B cell (primary cell): ENCODE measurements around the gene TMC1. TPM values are rescaled to one million over a fixed set of nuclear protein-coding genes. Genes with fewer than 3 reads are reported as not detected.

Experiments used
- ATAC-seq: fragments of 200-7000 bp; cut with Tn5 transposase; one replicate; pipeline ENCODE4 v1.10.0; 2021; ENCODE audit warnings: low read depth, mild to moderate bottlenecking, moderate number of reproducible peaks, moderate library complexity
- CTCF ChIA-PET: fragments of 350-600 bp; sonication (Branson Sonifier 250); formaldehyde crosslinking; loops from one replicate; lab custom pipeline; 2021; ENCODE audit warnings: antibody characterized with exemption, inconsistent platforms; lab: Charles Lee
- POLR2A ChIA-PET: fragments of 350-600 bp; sonication (Branson Sonifier 250); formaldehyde crosslinking; loops from one replicate; lab custom pipeline; 2021; ENCODE audit warnings: antibody characterized with exemption; lab: Charles Lee
- DNase-seq: peaks from one replicate; pipeline ENCODE4 v3.0.0; 2013
- H2AFZ ChIP-seq: 2 replicates; pipeline ENCODE4 v1.6.1; 2012; ENCODE audit warnings: mild to moderate bottlenecking, low read depth, low read length; ENCODE audit not compliant: insufficient read depth, poor library complexity, severe bottlenecking
- H3K27ac ChIP-seq, 2 donors: 1 replicate in 1 of 2; 2 replicates in 1 of 2; pipeline ENCODE4 v1.5.1; 2012 to 2013; ENCODE audit warnings: low read length in 2 of 2, mild to moderate bottlenecking in 2 of 2, moderate library complexity in 1 of 2
- H3K27me3 ChIP-seq, 4 experiments: fragments of 200-600 bp in 1 of 4; sonication (generic) in 1 of 4; replicated peaks in 1 of 4; 1 replicate in 2 of 4; 2 replicates in 2 of 4; pipeline versions ENCODE4 v1.6.1 to v1.7.0; 2013 to 2016; ENCODE audit warnings: low read length in 3 of 4, mild to moderate bottlenecking in 2 of 4, mixed read lengths in 1 of 4, moderate library complexity in 1 of 4; ENCODE audit not compliant: insufficient read depth in 4 of 4, control insufficient read depth in 3 of 4; ENCODE audit errors: control extremely low read depth in 1 of 4
- H3K36me3 ChIP-seq, 2 experiments: replicated peaks in 1 of 2; 1 replicate in 1 of 2; 2 replicates in 1 of 2; pipeline versions ENCODE4 v1.6.1 to v1.7.1; 2013; ENCODE audit warnings: low read length in 1 of 2; ENCODE audit not compliant: insufficient read depth in 2 of 2, control insufficient read depth in 1 of 2; ENCODE audit errors: control extremely low read depth in 1 of 2, extremely low read depth in 1 of 2
- H3K4me1 ChIP-seq, 2 donors: fragments of 200-600 bp in 1 of 2; sonication (generic) in 1 of 2; 1 replicate in 1 of 2; 2 replicates in 1 of 2; pipeline versions ENCODE4 v1.5.1 to v1.6.1; 2013 to 2017; ENCODE audit warnings: low read length in 2 of 2; ENCODE audit not compliant: control insufficient read depth in 2 of 2, insufficient read depth in 2 of 2
- H3K4me2 ChIP-seq: replicated peaks from 2 replicates; pipeline ENCODE3; 2012; ENCODE audit warnings: mild to moderate bottlenecking, low read depth, low read length; ENCODE audit not compliant: poor library complexity, severe bottlenecking
- H3K4me3 ChIP-seq, 5 experiments: fragments of 200-600 bp in 1 of 5; sonication (generic) in 1 of 5; 1 replicate in 3 of 5; 2 replicates in 2 of 5; pipeline versions ENCODE4 v1.5.1 to v1.7.0; 2011 to 2016; ENCODE audit warnings: low read length in 4 of 5, mild to moderate bottlenecking in 4 of 5, low read depth in 2 of 5, control low read depth in 1 of 5, moderate library complexity in 1 of 5; ENCODE audit not compliant: insufficient read depth in 1 of 5; ENCODE audit errors: control extremely low read depth in 1 of 5, extremely low read depth in 1 of 5
- H3K79me2 ChIP-seq: fragments of 200-600 bp; sonication (generic); one replicate; pipeline ENCODE4 v1.6.0; 2016; ENCODE audit warnings: low read length; ENCODE audit not compliant: control insufficient read depth, insufficient read depth
- H3K9ac ChIP-seq: fragments of 200-600 bp; sonication (generic); 2 replicates; pipeline ENCODE4 v1.6.1; 2017; ENCODE audit warnings: mild to moderate bottlenecking, low read length, moderate library complexity
- H3K9me3 ChIP-seq, 3 donors: one replicate each; pipeline versions ENCODE4 v1.6.1 to v1.7.1; 2013; ENCODE audit warnings: low read length in 2 of 3; ENCODE audit not compliant: control insufficient read depth in 2 of 3, insufficient read depth in 1 of 3; ENCODE audit errors: control extremely low read depth in 1 of 3
- H4K20me1 ChIP-seq: 2 replicates; pipeline ENCODE4 v1.6.0; 2012; ENCODE audit warnings: mild to moderate bottlenecking, low read length; ENCODE audit not compliant: insufficient read depth, control insufficient read depth, poor library complexity, severe bottlenecking
- H3K27ac Mint-ChIP-seq: one replicate; pipeline ENCODE4 v1.8.0; 2021; ENCODE audit warnings: mixed read lengths
- H3K27me3 Mint-ChIP-seq: one replicate; pipeline ENCODE4 v1.8.0; 2021; ENCODE audit warnings: mixed read lengths
- H3K4me1 Mint-ChIP-seq: one replicate; pipeline ENCODE4 v1.8.0; 2021; ENCODE audit warnings: mixed read lengths
- H3K4me3 Mint-ChIP-seq: one replicate; pipeline ENCODE4 v1.8.0; 2021; ENCODE audit warnings: mixed read lengths
- H3K9me3 Mint-ChIP-seq: one replicate; pipeline ENCODE4 v1.8.0; 2022; ENCODE audit warnings: mixed read lengths; ENCODE audit not compliant: insufficient read depth
- CTCF ChIP-seq: fragments of 200-600 bp; IDR thresholded peaks from one replicate; pipeline ENCODE4 v1.8.0; 2022; ENCODE audit warnings: antibody characterized with exemption, mild to moderate bottlenecking
- EZH2 ChIP-seq: IDR thresholded peaks from 2 replicates; pipeline ENCODE4 v1.6.1; 2012; ENCODE audit warnings: borderline replicate concordance, low read depth, mild to moderate bottlenecking, moderate library complexity, low read length; ENCODE audit not compliant: insufficient read depth, poor library complexity, severe bottlenecking
- WGBS: methylation state at CpG from one replicate; pipeline ENCODE4 v1.1.5; 2013; ENCODE audit warnings: missing lambda C conversion rate; ENCODE audit not compliant: insufficient coverage; 5-methylcytosine and 5-hydroxymethylcytosine counted together
- intact Hi-C: fragments of 100-400 bp; cut with micrococcal nuclease; formaldehyde crosslinking; loops from one replicate; pipeline ENCODE4 v1.10.0; 2022
- polyA plus RNA-seq: library from polyadenylated mRNA; depleted of rRNA; stranded (reverse); fragments of >200 nt; gene quantifications from 2 replicates; pipeline ENCODE4 v1.2.3, GENCODE V29; 2012
- total RNA-seq, 2 donors: library from RNA; stranded (reverse); fragments of 120-200 nt in 1 of 2; gene quantifications; 1 replicate in 1 of 2; 2 replicates in 1 of 2; pipeline versions ENCODE4 v1.2.3 to v1.2.4, GENCODE V29; 2013 to 2022

The TMC1 gene
- total and polyA plus RNA-seq, 2 donors (not counting 1 experiment from before 2014, with no cell fraction given), result not detected

GRCh38 chr9:72563806-72564205 lies 42.4 kb downstream of the TMC1 start:
- no peak overlapping the region for H3K27ac Mint-ChIP-seq
- DNase-seq (no peak), ATAC-seq (no peak)
- Histone ChIP-seq H3K9me3 (no peaks in the 10 kb centered on the region), H3K27ac (no peak overlapping the region), H3K79me2 (no peaks in the 10 kb centered on the region), H3K4me1 (no peaks in the 10 kb centered on the region), H3K27me3 (peaks cover 0 to 6% (median 0%) of the 10 kb centered on the region in 4 experiments), H3K4me2 (no peak overlapping the region), H4K20me1 (no peaks in the 10 kb centered on the region), H3K4me3 (no peak overlapping the region), H3K36me3 (no peaks in the 10 kb centered on the region), H2AFZ (no peak overlapping the region), H3K9ac (no peak overlapping the region)
- intact Hi-C loops, result no loop called here
- no peaks in the 10 kb centered on the region for H3K4me1 Mint-ChIP-seq
- no peak overlapping the region for H3K4me3 Mint-ChIP-seq
- H3K9me3 Mint-ChIP-seq, result no peaks in the 10 kb centered on the region
- H3K27me3 Mint-ChIP-seq, result peaks cover 17% of the 10 kb centered on the region
- CTCF ChIA-PET, result interaction anchor here (0.9 kb wide), 1 partner anchor 281 kb away, joined by 3 read pairs; no protein-coding TSS in a partner anchor
- 80% methylated on average over 2 of the region's 4 CpGs for WGBS
- no peak for TF ChIP-seq CTCF
- no peak for TF ChIP-seq EZH2
- POLR2A ChIA-PET, result no interaction called here

GRCh38 chr9:72564479-72565281 lies 43.3 kb downstream of the TMC1 start:
- Histone ChIP-seq H4K20me1 (no peaks in the 10 kb centered on the region), H3K79me2 (no peaks in the 10 kb centered on the region), H3K4me2 (no peak overlapping the region), H3K27ac (no peak overlapping the region), H2AFZ (no peak overlapping the region), H3K27me3 (peaks cover 0 to 6% (median 0%) of the 10 kb centered on the region in 4 experiments), H3K4me3 (no peak overlapping the region), H3K9ac (no peak overlapping the region), H3K36me3 (no peaks in the 10 kb centered on the region), H3K9me3 (no peaks in the 10 kb centered on the region), H3K4me1 (no peaks in the 10 kb centered on the region)
- Mint-ChIP-seq H3K9me3 (no peaks in the 10 kb centered on the region), H3K27me3 (peaks cover 17% of the 10 kb centered on the region), H3K4me1 (no peaks in the 10 kb centered on the region), H3K27ac (no peak overlapping the region), H3K4me3 (no peak overlapping the region)
- WGBS, result no CpG with 5 or more reads among the region's 2 CpGs
- POLR2A ChIA-PET, result no interaction called here
- DNase-seq (no peak), ATAC-seq (no peak)
- CTCF ChIA-PET, result interaction anchor here (0.9 kb wide), 1 partner anchor 281 kb away, joined by 3 read pairs; no protein-coding TSS in a partner anchor
- TF ChIP-seq CTCF, result no peak
- no peak for TF ChIP-seq EZH2
- intact Hi-C loops, result no loop called here
